ENCODE data around the gene AHNAK2.

The AHNAK2 gene

GRCh38 chr14:104972301-104973134 is 5.7 kb downstream of the AHNAK2 start:
- H3K27ac ChIP-seq = no peak overlapping the region
- TF ChIP-seq ZFX (IDR thresholded peaks at IDR 0.05) = no peak
- no peak for TF ChIP-seq CTCF (conservative IDR thresholded peaks at IDR 0.05)

GRCh38 chr14:104971447-104972240 is 6.5 kb downstream of the AHNAK2 start:
- no peak for TF ChIP-seq CTCF (conservative IDR thresholded peaks at IDR 0.05)
- no peak for TF ChIP-seq ZFX (IDR thresholded peaks at IDR 0.05)
- H3K27ac ChIP-seq = no peak overlapping the region

- TF ChIP-seq CTCF (conservative IDR thresholded peaks at IDR 0.05) (no peak), ZFX (IDR thresholded peaks at IDR 0.05) (no peak)
- no peak overlapping the region for H3K27ac ChIP-seq
Observed at GRCh38 chr14:104970231-104971068, 7.7 kb downstream of the AHNAK2 start.

GRCh38 chr14:104969741-104970230 is 8.4 kb downstream of the AHNAK2 start:
- TF ChIP-seq ZFX (IDR thresholded peaks at IDR 0.05) (no peak), CTCF (conservative IDR thresholded peaks at IDR 0.05) (no peak)
- H3K27ac ChIP-seq = no peak overlapping the region

GRCh38 chr14:104968541-104969401 is 9.4 kb downstream of the AHNAK2 start:
- H3K27ac ChIP-seq = no peak overlapping the region
- TF ChIP-seq CTCF (conservative IDR thresholded peaks at IDR 0.05) = no peak; the same call in 1 of the 2 replicates
- TF ChIP-seq ZFX (IDR thresholded peaks at IDR 0.05) = no peak

- no peak for TF ChIP-seq CTCF (conservative IDR thresholded peaks at IDR 0.05)
- no peak for TF ChIP-seq ZFX (IDR thresholded peaks at IDR 0.05)
- H3K27ac ChIP-seq = no peak overlapping the region
Observed at GRCh38 chr14:104968153-104968527, 10.0 kb downstream of the AHNAK2 start.
